ENCODE measurements around the gene COL4A1.

DNA sequence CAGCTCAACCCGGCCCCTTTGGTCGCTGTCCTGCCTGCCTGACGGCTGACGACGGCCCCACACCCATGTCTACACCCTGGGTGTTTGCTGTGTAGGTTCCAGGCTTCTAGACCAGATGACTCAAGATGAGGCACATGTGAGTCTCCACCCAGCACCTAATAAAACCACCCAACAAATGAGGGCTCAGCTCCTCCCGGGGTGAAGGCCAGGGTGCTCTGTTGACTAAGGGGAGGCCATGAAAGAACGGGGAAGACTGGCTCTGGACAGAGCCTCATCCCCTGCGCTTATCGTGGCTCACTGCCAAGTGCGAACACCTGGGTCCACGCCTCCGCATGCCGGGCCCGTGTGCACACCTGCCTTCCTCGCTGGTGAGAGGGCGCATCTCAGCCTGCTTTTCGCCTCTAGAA lies 39.7 kb upstream of the COL4A1 start:
- TF ChIP-seq, protein P1, sequence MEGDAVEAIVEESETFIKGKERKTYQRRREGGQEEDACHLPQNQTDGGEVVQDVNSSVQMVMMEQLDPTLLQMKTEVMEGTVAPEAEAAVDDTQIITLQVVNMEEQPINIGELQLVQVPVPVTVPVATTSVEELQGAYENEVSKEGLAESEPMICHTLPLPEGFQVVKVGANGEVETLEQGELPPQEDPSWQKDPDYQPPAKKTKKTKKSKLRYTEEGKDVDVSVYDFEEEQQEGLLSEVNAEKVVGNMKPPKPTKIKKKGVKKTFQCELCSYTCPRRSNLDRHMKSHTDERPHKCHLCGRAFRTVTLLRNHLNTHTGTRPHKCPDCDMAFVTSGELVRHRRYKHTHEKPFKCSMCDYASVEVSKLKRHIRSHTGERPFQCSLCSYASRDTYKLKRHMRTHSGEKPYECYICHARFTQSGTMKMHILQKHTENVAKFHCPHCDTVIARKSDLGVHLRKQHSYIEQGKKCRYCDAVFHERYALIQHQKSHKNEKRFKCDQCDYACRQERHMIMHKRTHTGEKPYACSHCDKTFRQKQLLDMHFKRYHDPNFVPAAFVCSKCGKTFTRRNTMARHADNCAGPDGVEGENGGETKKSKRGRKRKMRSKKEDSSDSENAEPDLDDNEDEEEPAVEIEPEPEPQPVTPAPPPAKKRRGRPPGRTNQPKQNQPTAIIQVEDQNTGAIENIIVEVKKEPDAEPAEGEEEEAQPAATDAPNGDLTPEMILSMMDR (IDR thresholded peaks at IDR 0.05): no peak
- no peak for TF ChIP-seq POLR2A (IDR thresholded peaks at IDR 0.05)

Data from heart left ventricle (tissue), 13 donors.